Ovary (tissue), 3 donors: Measurements from ENCODE around the gene GNG3.
A peak's percentile ranks its signal among the peaks of the same experiment; 100 is the strongest.

Experiments used
- POLR2A ChIP-seq: fragments of 450-650 bp; IDR thresholded peaks from one replicate; pipeline ENCODE4 v1.6.1; 2017; ENCODE audit warnings: antibody characterized with exemption, mild to moderate bottlenecking, moderate library complexity
- TF ChIP-seq, protein P1 (sequence below), 3 donors: fragments of 450-650 bp in 2 of 3; fragments of 200-600 bp in 1 of 3; IDR thresholded peaks; one replicate each; pipeline versions ENCODE4 v1.5.1 to v1.8.0; 2016 to 2022; ENCODE audit warnings: antibody characterized with exemption in 3 of 3, mild to moderate bottlenecking in 1 of 3
- donor health status: DM: no; HTN: no; CAD: no.

DNA sequence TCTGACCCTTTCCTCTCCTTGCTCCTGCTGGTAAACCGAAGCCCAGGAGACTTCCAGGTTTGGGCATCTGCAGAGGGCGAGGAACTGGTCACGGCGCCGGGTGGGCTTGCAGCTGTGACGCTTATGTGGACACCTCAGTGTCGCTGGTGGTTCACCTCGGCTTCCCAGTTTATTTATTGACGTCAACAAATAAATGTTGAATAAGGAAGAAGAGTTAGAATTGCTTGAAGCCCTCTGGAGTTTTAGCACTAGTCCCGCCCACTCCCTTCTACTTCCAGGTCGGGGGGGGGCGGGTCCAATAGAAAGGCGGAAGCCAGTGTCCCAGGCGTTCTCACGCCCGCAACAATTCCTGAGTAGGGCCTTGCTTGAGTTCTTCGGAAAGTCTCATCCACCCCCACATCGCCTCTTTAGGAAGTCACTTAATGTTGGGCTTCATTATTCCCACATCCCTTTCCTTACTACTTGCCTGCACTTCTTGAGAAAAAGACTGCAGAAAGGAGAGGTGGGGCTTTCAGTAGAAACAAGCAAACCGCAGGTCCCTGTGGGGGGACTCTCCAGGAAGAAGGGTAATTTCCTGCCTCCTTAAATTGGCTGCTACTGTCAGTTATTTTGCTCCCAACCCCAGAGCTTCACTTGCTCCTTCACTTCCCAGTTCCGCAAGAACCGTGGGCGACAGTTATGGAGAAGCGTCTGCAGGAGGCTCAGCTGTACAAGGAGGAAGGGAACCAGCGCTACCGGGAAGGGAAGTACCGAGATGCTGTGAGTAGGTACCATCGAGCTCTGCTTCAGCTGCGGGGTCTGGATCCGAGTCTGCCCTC lies 20.9 kb downstream of the GNG3 start, which contains the start of gene TTC9C:
- TF ChIP-seq, protein P1, sequence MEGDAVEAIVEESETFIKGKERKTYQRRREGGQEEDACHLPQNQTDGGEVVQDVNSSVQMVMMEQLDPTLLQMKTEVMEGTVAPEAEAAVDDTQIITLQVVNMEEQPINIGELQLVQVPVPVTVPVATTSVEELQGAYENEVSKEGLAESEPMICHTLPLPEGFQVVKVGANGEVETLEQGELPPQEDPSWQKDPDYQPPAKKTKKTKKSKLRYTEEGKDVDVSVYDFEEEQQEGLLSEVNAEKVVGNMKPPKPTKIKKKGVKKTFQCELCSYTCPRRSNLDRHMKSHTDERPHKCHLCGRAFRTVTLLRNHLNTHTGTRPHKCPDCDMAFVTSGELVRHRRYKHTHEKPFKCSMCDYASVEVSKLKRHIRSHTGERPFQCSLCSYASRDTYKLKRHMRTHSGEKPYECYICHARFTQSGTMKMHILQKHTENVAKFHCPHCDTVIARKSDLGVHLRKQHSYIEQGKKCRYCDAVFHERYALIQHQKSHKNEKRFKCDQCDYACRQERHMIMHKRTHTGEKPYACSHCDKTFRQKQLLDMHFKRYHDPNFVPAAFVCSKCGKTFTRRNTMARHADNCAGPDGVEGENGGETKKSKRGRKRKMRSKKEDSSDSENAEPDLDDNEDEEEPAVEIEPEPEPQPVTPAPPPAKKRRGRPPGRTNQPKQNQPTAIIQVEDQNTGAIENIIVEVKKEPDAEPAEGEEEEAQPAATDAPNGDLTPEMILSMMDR (IDR thresholded peaks at IDR 0.05) = peak in 1 of 3 donors; percentile 12
- TF ChIP-seq POLR2A = peak; percentile 52
